ENCODE data around the gene CTTN. TPM values are rescaled to one million over a fixed set of nuclear protein-coding genes. Genes with fewer than 3 reads are reported as not detected.
A peak's percentile ranks its signal among the peaks of the same experiment; 100 is the strongest.
"Not testable (repeated sequence)": the region's sequence is repeated elsewhere in the genome, so short reads cannot be mapped to it uniquely, and the experiment has no call there.

The CTTN gene
- total RNA-seq, 1 experiment from 2014 or later: 155 TPM

- H3K4me3 ChIP-seq (ENCODE audit: insufficient read depth, low read depth, low read length): no peak overlapping the region
- no peaks in the 10 kb centered on the region for H3K27me3 ChIP-seq (ENCODE audit: control insufficient read depth, insufficient read depth, low read length)
- DNase-seq: no peak
- H3K36me3 ChIP-seq (replicated peaks; ENCODE audit: control insufficient read depth, insufficient read depth, low read length): peaks cover 3% of the 10 kb centered on the region
Measured at GRCh38 chr11:70394211-70394950, 3.9 kb upstream of the CTTN start.

- Histone ChIP-seq H3K36me3 (replicated peaks; ENCODE audit: control insufficient read depth, insufficient read depth, low read length) (peaks cover 3% of the 10 kb centered on the region), H3K4me3 (ENCODE audit: insufficient read depth, low read depth, low read length) (peak overlapping the region; percentile 83), H3K27me3 (ENCODE audit: control insufficient read depth, insufficient read depth, low read length) (no peaks in the 10 kb centered on the region)
- peak; percentile 64 for DNase-seq
Measured at GRCh38 chr11:70397336-70397982, 870 bp upstream of the CTTN start.

- DNase-seq: peak; percentile 76
- H3K27me3 ChIP-seq (ENCODE audit: control insufficient read depth, insufficient read depth, low read length): no peaks in the 10 kb centered on the region
- H3K36me3 ChIP-seq (replicated peaks; ENCODE audit: control insufficient read depth, insufficient read depth, low read length): peaks cover 2% of the 10 kb centered on the region
- peak overlapping the region; percentile 83 for H3K4me3 ChIP-seq (ENCODE audit: insufficient read depth, low read depth, low read length)
Measured at GRCh38 chr11:70398834-70399680, 728 bp downstream of the CTTN start.

GRCh38 chr11:70399681-70400112 lies 1.4 kb downstream of the CTTN start:
- DNase-seq: peak; percentile 82
- Histone ChIP-seq H3K4me3 (ENCODE audit: insufficient read depth, low read depth, low read length) (peak overlapping the region; percentile 83), H3K36me3 (replicated peaks; ENCODE audit: control insufficient read depth, insufficient read depth, low read length) (peaks cover 2% of the 10 kb centered on the region), H3K27me3 (ENCODE audit: control insufficient read depth, insufficient read depth, low read length) (no peaks in the 10 kb centered on the region)

- DNase-seq: no peak
- Histone ChIP-seq H3K36me3 (replicated peaks; ENCODE audit: control insufficient read depth, insufficient read depth, low read length) (peaks cover 1% of the 10 kb centered on the region; the same call in 1 of the 2 replicates), H3K27me3 (ENCODE audit: control insufficient read depth, insufficient read depth, low read length) (no peaks in the 10 kb centered on the region), H3K4me3 (ENCODE audit: insufficient read depth, low read depth, low read length) (no peak overlapping the region)
Measured at GRCh38 chr11:70400643-70401042, 2.3 kb downstream of the CTTN start.

GRCh38 chr11:70402016-70402415 lies 3.7 kb downstream of the CTTN start:
- no peak for DNase-seq
- Histone ChIP-seq H3K27me3 (ENCODE audit: control insufficient read depth, insufficient read depth, low read length) (no peaks in the 10 kb centered on the region), H3K4me3 (ENCODE audit: insufficient read depth, low read depth, low read length) (no peak overlapping the region), H3K36me3 (replicated peaks; ENCODE audit: control insufficient read depth, insufficient read depth, low read length) (peaks cover 8% of the 10 kb centered on the region)

GRCh38 chr11:70402685-70403084 lies 4.4 kb downstream of the CTTN start:
- Histone ChIP-seq H3K27me3 (ENCODE audit: control insufficient read depth, insufficient read depth, low read length) (no peaks in the 10 kb centered on the region), H3K4me3 (ENCODE audit: insufficient read depth, low read depth, low read length) (no peak overlapping the region), H3K36me3 (replicated peaks; ENCODE audit: control insufficient read depth, insufficient read depth, low read length) (peaks cover 14% of the 10 kb centered on the region)
- no peak for DNase-seq

GRCh38 chr11:70404244-70404643 lies 5.9 kb downstream of the CTTN start:
- peaks cover 22% of the 10 kb centered on the region for H3K36me3 ChIP-seq (replicated peaks; ENCODE audit: control insufficient read depth, insufficient read depth, low read length)
- no peak overlapping the region for H3K4me3 ChIP-seq (ENCODE audit: insufficient read depth, low read depth, low read length)
- DNase-seq: no peak

GRCh38 chr11:70405679-70406395 lies 7.5 kb downstream of the CTTN start:
- Histone ChIP-seq H3K4me3 (ENCODE audit: insufficient read depth, low read depth, low read length) (no peak overlapping the region), H3K27me3 (ENCODE audit: control insufficient read depth, insufficient read depth, low read length) (no peaks in the 10 kb centered on the region), H3K36me3 (replicated peaks; ENCODE audit: control insufficient read depth, insufficient read depth, low read length) (peaks cover 37% of the 10 kb centered on the region)
- no peak for DNase-seq

More at GRCh38 chr11:70404244-70404643, 5.9 kb downstream of the CTTN start:
- no peaks in the 10 kb centered on the region for H3K27me3 ChIP-seq (ENCODE audit: control insufficient read depth, insufficient read depth, low read length)

- Histone ChIP-seq H3K36me3 (replicated peaks; ENCODE audit: control insufficient read depth, insufficient read depth, low read length) (peaks cover 47% of the 10 kb centered on the region), H3K27me3 (ENCODE audit: control insufficient read depth, insufficient read depth, low read length) (no peaks in the 10 kb centered on the region)
- DNase-seq: no peak
Measured at GRCh38 chr11:70407121-70407520, 8.8 kb downstream of the CTTN start.

GRCh38 chr11:70407814-70408213 lies 9.5 kb downstream of the CTTN start:
- Histone ChIP-seq H3K36me3 (replicated peaks; ENCODE audit: control insufficient read depth, insufficient read depth, low read length) (peaks cover 53% of the 10 kb centered on the region), H3K27me3 (ENCODE audit: control insufficient read depth, insufficient read depth, low read length) (no peaks in the 10 kb centered on the region), H3K4me3 (ENCODE audit: insufficient read depth, low read depth, low read length) (no peak overlapping the region)
- no peak for DNase-seq

More at GRCh38 chr11:70407121-70407520, 8.8 kb downstream of the CTTN start:
- H3K4me3 ChIP-seq (ENCODE audit: insufficient read depth, low read depth, low read length): no peak overlapping the region

GRCh38 chr11:70408326-70408725 lies 10.0 kb downstream of the CTTN start:
- H3K4me3 ChIP-seq (ENCODE audit: insufficient read depth, low read depth, low read length); DNase-seq; H3K27me3 ChIP-seq (ENCODE audit: control insufficient read depth, insufficient read depth, low read length): not testable (repeated sequence)
- H3K36me3 ChIP-seq (replicated peaks; ENCODE audit: control insufficient read depth, insufficient read depth, low read length): peaks cover 58% of the 10 kb centered on the region

- Histone ChIP-seq H3K36me3 (replicated peaks; ENCODE audit: control insufficient read depth, insufficient read depth, low read length) (peaks cover 64% of the 10 kb centered on the region), H3K4me3 (ENCODE audit: insufficient read depth, low read depth, low read length) (no peak overlapping the region), H3K27me3 (ENCODE audit: control insufficient read depth, insufficient read depth, low read length) (no peaks in the 10 kb centered on the region)
- DNase-seq: no peak
Measured at GRCh38 chr11:70409437-70409836, 11.1 kb downstream of the CTTN start.

- Histone ChIP-seq H3K27me3 (ENCODE audit: control insufficient read depth, insufficient read depth, low read length) (no peaks in the 10 kb centered on the region), H3K4me3 (ENCODE audit: insufficient read depth, low read depth, low read length) (no peak overlapping the region), H3K36me3 (replicated peaks; ENCODE audit: control insufficient read depth, insufficient read depth, low read length) (peaks cover 68% of the 10 kb centered on the region)
- DNase-seq: no peak
Measured at GRCh38 chr11:70409871-70410270, 11.5 kb downstream of the CTTN start.

Data from H7 (cell line).